Measurements from ENCODE around the gene SH3GL1.
A peak's percentile ranks its signal among the peaks of the same experiment; 100 is the strongest.

SH3GL1 gene

DNA sequence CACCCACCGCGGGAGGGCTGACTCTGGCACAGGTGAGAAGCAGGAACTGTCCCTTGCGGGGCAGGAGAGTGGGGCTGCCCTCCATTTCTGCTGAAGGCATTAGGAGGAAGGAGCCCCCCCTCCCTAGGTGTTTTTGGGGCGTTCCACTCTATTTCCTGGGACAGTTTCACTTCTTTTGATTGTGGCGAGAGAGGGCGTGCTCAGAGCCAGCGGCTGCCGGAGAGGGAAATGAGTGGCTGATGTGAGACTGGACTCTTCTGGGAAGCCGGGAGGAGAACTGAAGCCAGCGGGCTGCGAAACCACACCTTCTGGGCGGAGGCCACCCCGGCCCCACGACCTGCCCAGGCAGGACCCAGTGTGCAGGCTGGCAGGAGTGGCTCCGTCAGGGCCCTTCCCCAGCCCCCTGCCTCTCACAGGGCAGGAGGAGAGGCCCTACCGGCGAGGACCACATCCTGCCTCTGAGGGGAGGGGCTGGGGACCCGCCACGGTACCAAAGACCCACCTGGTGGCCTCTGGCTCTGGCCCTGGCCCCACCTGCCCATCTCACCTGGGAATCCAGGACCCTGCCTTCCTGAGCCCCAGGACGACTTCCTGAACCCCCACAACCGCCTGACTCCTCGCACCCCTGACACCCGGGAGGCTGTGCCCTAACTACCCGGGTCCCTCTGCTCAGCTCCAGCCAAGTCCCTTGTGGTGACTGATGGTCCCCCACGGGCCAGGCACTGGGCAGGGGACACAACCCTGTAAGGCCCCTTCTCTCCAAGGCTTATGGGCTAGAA is 31.0 kb downstream of the SH3GL1 start:
- Mint-ChIP-seq H3K36me3 (ENCODE audit: low read depth) (peaks cover 54% of the 10 kb centered on the region), H3K27me3 (no peaks in the 10 kb centered on the region), H3K4me3 (peak overlapping the region; percentile 75), H3K4me1 (ENCODE audit: low read depth) (peaks cover 52% of the 10 kb centered on the region), H3K9me3 (no peaks in the 10 kb centered on the region), H3K27ac (peak overlapping the region; percentile 97)
- peak; percentile 81 for DNase-seq

DNA sequence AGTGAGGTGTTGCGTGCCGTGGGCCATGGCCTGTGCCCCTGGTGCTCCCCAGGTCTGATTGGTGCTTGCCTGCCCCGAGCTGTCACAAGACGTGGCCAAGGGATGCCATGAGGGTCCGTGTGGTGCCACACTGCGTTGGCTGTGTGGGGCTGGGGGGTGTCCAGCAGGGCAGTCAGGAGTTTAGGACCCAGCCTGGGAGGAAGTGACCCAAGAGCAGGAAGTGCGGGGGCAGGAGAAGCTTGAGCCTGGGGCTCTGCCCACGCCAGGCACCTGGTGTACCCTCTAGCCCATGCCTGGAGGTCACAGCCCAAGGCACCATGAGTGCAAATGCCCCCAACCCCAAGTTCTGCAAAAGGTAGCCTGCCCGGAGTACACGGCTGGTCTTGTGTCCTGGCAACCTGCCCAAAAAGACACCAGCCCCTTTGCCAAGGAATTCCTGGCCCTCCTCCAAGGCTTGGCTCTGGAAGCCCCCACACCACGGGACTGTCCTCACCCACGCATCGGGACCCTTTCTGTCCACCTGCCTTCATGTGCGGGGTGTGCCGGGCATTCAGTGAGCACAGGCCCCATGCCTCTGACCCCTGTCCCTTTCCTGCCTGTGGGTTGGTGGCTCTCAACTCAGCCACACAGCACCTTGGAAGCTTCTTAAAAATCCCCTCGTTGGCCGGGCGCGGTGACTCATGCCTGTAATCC is 32.1 kb downstream of the SH3GL1 start:
- peak overlapping the region; percentile 97 for H3K27ac Mint-ChIP-seq
- H3K4me3 Mint-ChIP-seq, result peak overlapping the region; percentile 75
- DNase-seq, result no peak
- peaks cover 60% of the 10 kb centered on the region for H3K36me3 Mint-ChIP-seq (ENCODE audit: low read depth)
- H3K27me3 Mint-ChIP-seq, result no peaks in the 10 kb centered on the region
- H3K9me3 Mint-ChIP-seq, result no peaks in the 10 kb centered on the region
- peaks cover 45% of the 10 kb centered on the region for H3K4me1 Mint-ChIP-seq (ENCODE audit: low read depth)

DNA sequence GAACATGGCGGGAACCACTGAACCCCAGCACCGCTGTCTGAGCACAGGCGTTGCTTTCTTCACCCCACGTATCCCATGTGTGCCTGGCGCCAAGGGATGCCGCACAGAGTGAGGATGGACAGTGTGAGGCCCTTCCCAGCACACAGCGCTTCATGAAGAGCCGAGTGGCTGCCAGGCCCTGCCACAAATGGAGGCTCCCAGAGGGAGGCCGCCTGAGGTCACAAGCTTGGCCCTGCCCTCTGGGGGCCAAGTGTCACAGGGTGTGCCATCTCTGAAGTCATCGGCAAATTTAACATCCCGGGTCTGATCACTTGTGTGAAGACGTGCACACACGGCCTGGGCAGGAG is 32.6 kb downstream of the SH3GL1 start:
- H3K4me1 Mint-ChIP-seq (ENCODE audit: low read depth), result peaks cover 45% of the 10 kb centered on the region
- peak overlapping the region; percentile 97 for H3K27ac Mint-ChIP-seq
- peaks cover 63% of the 10 kb centered on the region for H3K36me3 Mint-ChIP-seq (ENCODE audit: low read depth)
- H3K9me3 Mint-ChIP-seq, result no peaks in the 10 kb centered on the region
- DNase-seq, result no peak
- no peak overlapping the region for H3K4me3 Mint-ChIP-seq
- H3K27me3 Mint-ChIP-seq, result no peaks in the 10 kb centered on the region

DNA sequence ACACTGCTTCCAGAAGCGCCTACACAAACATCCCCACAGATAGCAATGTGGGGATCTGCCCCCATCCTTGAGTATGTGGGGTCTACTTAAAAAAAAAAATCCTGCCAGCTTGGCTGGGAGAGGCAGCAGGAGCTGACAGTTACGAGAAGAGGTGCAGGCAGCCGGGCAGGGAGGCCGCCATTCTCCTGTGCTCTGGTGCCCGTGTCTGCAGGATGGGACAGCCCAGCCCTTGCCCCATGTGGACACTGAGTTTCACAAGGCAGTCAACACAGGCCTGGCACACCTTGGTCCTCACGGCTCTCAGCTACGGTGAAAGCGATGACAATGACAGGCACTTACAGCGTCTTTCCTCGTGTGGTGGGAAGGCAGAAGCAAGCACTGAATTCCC is 33.0 kb downstream of the SH3GL1 start:
- Mint-ChIP-seq H3K4me1 (ENCODE audit: low read depth) (peaks cover 45% of the 10 kb centered on the region), H3K27me3 (no peaks in the 10 kb centered on the region), H3K9me3 (no peaks in the 10 kb centered on the region), H3K27ac (peak overlapping the region; percentile 97), H3K4me3 (no peak overlapping the region), H3K36me3 (ENCODE audit: low read depth) (peaks cover 65% of the 10 kb centered on the region)
- no peak for DNase-seq

DNA sequence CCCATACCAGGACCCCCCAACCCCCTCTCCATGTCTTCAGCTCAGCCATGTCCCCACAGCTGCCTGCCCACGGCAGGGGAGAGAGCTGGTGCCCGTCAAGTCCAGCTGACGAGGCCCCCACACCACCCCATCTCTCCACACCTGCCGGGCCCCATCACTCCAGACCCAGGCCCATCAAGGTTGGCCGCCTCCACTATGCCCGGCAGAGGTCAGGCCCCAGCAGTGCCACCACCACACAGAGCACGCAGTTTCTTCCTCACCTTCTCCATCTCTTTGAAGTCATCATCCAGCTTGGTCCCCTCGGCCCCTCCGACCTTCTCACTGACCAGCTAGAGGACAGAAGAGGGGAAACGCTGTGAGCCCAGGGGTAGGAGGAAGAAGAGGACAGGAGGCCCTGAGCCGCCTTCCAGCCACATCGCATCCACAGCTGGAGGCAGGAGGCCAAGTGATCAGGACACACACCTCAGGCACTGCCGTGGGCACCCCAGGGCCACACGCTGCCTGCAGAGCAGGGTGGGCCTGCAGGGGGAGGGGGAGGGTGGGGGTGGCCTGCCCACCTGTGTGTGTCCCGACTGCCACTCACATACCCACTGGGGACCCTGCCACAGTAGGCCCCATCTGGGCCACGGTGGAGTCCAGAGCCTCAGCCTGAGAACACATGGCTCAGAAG is 33.5 kb downstream of the SH3GL1 start:
- Mint-ChIP-seq H3K27me3 (no peaks in the 10 kb centered on the region), H3K9me3 (no peaks in the 10 kb centered on the region), H3K4me3 (no peak overlapping the region), H3K27ac (peak overlapping the region; percentile 97), H3K36me3 (ENCODE audit: low read depth) (peaks cover 68% of the 10 kb centered on the region), H3K4me1 (ENCODE audit: low read depth) (peaks cover 41% of the 10 kb centered on the region)
- no peak for DNase-seq

DNA sequence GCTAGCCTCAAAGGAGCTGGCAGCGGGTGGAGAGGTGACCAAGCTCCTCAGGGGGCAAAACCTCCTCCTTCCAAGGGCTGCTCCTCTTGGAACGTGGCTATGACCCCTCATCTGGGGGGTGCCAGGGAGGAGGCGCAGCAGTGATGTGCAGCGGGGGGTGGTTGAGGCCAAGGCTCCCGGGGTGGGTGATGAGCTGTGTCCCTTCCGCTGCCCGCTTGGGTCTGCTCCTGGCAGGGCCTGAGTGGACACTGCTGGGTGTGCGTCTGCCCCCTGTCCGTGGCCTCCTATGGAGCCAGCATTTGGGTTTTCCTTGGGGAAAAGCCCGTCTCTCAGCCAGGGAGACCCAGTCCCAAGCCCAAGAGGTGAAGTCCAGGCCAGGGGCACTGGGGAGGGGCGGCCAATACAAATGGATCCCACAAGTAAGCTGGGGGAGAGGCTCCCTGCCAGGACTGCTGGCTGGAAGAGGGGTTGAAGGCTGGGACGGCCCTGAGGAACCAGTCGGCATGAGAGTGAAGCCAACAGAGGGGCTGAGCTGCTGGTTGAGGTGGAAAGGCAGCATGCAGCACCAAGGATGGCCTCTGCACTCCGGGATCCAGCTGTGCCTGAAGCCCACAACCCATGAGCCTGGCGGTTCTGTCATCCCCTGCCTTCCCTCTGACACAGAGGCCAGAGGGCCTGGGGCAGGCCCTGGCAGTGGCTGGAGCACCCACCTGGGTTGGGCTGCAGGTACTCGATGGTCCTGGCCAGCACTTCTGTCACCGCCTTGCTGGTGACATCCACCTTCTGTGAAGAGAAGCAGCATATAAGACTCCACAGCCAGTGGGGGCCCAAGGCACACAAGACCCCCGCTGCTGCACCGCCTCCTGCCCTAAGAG is 34.3 kb downstream of the SH3GL1 start:
- no peaks in the 10 kb centered on the region for H3K9me3 Mint-ChIP-seq
- H3K36me3 Mint-ChIP-seq (ENCODE audit: low read depth), result peaks cover 64% of the 10 kb centered on the region
- no peak for DNase-seq
- peak overlapping the region; percentile 55 for H3K27ac Mint-ChIP-seq
- peaks cover 34% of the 10 kb centered on the region for H3K4me1 Mint-ChIP-seq (ENCODE audit: low read depth)
- no peaks in the 10 kb centered on the region for H3K27me3 Mint-ChIP-seq
- H3K4me3 Mint-ChIP-seq, result no peak overlapping the region

DNA sequence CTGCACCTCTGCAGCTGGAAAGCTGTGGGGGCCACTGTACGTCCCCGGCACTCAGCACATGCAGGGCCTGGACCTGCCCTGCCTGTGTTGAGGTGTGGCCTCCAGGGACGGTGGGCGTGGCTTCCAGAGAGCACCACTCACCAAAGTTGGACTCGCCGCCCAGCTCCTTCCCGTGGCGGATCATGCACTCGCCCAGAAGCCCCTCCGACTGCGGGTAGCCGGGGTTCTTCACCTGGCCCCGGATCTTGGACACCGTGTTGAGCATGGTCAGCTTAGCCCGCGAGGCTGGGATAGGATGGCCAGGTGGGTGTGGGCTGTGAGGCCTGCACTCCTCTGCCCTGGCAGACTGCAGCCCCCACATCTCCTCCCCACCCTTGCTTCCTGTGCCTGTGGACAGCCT is 35.0 kb downstream of the SH3GL1 start:
- H3K4me3 Mint-ChIP-seq, result no peak overlapping the region
- peaks cover 27% of the 10 kb centered on the region for H3K4me1 Mint-ChIP-seq (ENCODE audit: low read depth)
- H3K9me3 Mint-ChIP-seq, result no peaks in the 10 kb centered on the region
- DNase-seq, result no peak
- no peaks in the 10 kb centered on the region for H3K27me3 Mint-ChIP-seq
- no peak overlapping the region for H3K27ac Mint-ChIP-seq
- H3K36me3 Mint-ChIP-seq (ENCODE audit: low read depth), result peaks cover 68% of the 10 kb centered on the region

DNA sequence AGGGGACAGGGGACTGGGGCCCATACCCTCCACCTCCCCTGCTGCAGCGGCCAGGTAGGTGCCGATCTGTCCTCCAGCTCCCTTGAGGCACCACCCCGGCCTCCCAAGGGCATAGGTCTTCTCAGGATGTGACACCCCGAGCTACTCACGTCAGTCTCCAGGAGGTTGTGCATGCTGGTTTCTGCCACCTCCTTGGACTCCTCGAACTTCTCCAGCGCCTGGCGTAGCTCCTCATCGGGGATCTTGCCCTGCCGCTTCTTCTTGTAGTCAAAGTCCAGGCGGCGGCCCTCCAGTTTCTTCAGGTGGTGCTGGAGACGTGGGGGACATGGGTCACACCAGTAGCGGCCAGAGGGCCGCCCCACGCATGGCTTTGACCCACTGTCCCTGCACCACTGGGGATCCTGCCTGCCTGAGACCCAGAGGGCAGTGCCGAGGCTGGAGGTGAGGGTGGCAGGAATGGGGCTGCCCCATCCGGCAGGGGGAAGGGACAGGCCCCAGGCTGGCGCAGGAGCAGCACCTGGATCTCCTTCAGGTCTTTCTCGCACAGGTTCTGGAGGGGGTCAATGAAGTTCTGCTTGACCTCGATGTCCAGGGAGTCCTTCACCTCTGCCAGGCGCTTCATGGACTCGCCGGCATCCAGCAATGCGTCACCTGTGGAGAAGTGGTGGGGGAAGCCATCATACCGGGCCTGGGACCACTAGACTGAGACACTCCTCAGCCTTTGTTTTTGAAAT is 36.6 kb downstream of the SH3GL1 start:
- peaks cover 79% of the 10 kb centered on the region for H3K36me3 Mint-ChIP-seq (ENCODE audit: low read depth)
- DNase-seq, result no peak
- H3K27me3 Mint-ChIP-seq, result no peaks in the 10 kb centered on the region
- H3K9me3 Mint-ChIP-seq, result no peaks in the 10 kb centered on the region
- peaks cover 12% of the 10 kb centered on the region for H3K4me1 Mint-ChIP-seq (ENCODE audit: low read depth)
- H3K4me3 Mint-ChIP-seq, result no peak overlapping the region
- H3K27ac Mint-ChIP-seq, result peak overlapping the region; percentile 61

DNA sequence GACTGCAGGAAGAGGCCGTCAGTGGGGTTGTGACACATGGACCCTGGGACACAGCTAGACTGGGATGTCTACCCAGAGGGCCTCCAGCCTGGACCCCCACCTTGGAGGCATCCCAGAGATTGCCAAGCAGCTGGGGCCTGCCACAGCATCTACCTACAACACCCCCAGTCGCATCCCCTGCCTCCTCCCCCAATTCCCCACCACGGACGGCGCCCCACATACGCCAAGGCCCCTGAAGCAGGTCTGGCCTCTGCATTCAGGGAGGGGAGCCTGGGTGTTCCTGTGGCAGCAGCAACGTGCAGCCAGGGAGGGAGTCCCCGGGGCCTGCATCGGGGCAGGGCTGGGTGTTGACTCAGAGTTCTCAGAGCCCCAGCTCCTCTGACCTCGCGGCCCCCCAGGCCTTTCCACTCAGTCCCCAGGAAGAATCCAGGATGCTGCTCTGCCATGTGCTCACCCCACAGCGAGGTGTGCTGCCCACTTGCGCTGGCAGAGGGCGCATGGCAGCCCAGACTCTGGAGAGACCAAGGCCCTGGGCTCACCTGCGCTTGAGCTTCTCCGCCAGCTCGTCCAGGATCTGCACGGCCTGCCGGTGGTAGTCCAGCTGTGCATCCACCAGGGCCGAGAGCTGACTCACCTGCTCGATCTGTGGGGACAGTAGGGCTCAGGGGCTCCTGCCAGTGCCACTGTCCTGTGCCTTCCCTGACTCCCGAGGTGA is 37.4 kb downstream of the SH3GL1 start:
- H3K4me3 Mint-ChIP-seq, result no peak overlapping the region
- peaks cover 77% of the 10 kb centered on the region for H3K36me3 Mint-ChIP-seq (ENCODE audit: low read depth)
- no peak for DNase-seq
- H3K4me1 Mint-ChIP-seq (ENCODE audit: low read depth), result peaks cover 5% of the 10 kb centered on the region
- no peaks in the 10 kb centered on the region for H3K27me3 Mint-ChIP-seq
- no peaks in the 10 kb centered on the region for H3K9me3 Mint-ChIP-seq
- peak overlapping the region; percentile 61 for H3K27ac Mint-ChIP-seq

DNA sequence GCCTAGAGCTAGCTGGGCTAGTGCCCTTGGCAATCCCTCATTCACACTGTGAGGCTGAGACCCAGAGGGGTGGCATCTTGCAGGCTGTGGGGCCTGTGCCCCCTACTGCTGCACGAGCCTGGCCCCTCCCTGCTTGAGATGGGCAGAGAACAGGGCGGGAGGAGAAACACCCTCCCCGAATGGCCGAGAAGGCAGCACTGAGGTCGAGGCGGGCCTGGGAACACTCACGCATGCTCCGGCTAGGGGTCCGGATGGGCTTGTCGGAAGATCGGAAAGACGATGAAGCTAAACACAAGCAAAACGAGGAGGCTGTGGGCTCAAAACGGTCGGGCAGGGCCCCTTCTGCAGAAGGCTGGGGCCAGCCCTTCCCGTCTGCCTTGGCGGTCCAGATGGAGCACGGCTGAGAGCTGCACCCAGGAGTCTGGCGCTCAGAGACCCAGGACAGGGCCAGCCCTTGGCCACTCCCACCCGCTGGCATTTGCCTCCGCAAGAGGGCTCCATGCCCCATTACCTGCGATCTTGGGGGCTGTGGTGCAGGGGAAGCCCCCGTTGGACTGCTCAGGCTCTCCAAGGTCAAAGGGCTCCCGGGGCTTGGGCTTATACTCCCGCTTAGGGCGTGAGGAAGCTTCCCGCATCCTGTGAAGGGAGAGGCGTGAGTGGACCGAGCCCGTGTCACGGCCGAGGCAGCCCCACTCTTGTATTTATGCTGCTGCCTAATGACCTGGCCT is 38.1 kb downstream of the SH3GL1 start:
- DNase-seq, result no peak
- Mint-ChIP-seq H3K36me3 (ENCODE audit: low read depth) (peaks cover 73% of the 10 kb centered on the region), H3K27me3 (no peaks in the 10 kb centered on the region), H3K4me1 (ENCODE audit: low read depth) (no peaks in the 10 kb centered on the region), H3K4me3 (no peak overlapping the region), H3K27ac (peak overlapping the region; percentile 61), H3K9me3 (no peaks in the 10 kb centered on the region)

DNA sequence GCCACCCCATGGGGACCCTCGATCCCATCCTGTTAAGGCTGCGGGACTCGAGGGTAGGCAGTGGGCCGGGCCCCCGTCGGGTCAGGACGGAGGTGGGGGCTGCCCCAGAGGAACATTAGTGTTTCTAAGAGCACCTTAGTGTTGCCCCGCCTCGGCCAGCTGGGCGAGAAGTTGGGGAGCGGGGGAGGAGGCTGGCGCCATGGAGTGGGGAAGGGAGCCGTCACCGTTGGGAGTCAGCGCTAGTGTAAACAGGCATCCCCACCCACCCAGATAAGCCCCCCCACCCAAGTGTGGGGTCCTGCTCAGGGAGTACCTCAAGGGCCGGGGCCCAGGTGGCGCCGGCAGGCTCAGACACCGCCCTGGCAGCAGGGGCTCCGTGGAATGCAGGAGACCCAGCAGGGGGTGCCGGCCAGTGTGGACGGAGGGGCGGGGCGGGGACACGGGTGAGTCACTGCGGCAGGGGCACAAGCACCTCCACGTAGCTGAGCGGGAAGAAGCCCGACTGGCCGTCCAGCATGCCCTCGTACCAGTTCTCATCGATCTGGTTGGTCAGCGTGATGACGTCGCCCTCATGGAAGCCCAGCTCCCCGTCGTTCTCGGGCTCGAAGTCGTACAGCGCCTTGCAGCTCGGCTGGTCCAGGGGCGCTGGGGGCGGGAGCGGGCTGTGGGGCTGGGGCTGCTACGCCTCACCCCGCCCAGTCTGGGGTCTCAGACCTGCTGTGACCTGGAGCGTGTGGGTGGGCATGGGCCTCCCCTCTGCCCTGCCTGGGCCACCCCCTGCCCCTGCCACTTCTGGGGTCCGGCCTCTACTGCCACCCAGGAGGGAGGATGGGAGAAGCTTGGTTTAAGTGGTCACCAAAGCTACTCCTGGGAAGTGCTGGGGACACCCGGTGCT is 38.9 kb downstream of the SH3GL1 start:
- no peaks in the 10 kb centered on the region for H3K4me1 Mint-ChIP-seq (ENCODE audit: low read depth)
- no peaks in the 10 kb centered on the region for H3K27me3 Mint-ChIP-seq
- no peak for DNase-seq
- H3K27ac Mint-ChIP-seq, result no peak overlapping the region
- H3K4me3 Mint-ChIP-seq, result no peak overlapping the region
- H3K9me3 Mint-ChIP-seq, result no peaks in the 10 kb centered on the region
- H3K36me3 Mint-ChIP-seq (ENCODE audit: low read depth), result peaks cover 71% of the 10 kb centered on the region

DNA sequence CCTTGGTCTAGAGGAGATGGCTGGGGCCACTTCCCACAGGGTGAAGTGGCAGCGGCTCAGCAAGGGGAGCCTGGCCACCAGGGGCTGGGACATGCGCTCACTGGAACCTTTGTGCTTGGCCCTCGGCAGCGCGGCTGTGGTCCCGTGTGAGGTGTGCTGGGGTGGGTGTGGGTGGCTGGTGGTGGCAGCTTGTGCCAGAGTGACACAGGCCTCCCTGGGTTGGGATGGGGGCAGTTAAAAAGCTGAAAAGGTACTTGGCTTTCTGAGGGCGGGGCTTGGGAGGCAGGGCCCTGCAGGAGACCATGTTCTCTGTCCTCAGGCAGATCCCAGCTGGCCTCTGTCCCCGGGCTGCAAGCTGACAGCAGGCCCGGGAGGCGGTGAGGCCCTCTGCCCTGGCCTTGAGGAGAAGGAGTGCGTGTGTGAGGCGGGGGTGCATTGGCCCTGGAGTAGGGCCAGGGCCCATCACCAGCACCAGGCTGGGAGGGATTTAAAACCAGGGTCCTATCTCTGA is 39.7 kb downstream of the SH3GL1 start:
- H3K27ac Mint-ChIP-seq, result peak overlapping the region; percentile 57
- no peaks in the 10 kb centered on the region for H3K9me3 Mint-ChIP-seq
- DNase-seq, result no peak
- H3K36me3 Mint-ChIP-seq (ENCODE audit: low read depth), result peaks cover 70% of the 10 kb centered on the region
- H3K4me1 Mint-ChIP-seq (ENCODE audit: low read depth), result no peaks in the 10 kb centered on the region
- H3K4me3 Mint-ChIP-seq, result no peak overlapping the region
- H3K27me3 Mint-ChIP-seq, result no peaks in the 10 kb centered on the region
